HEK293T (cell line): ENCODE results near the gene LCLAT1.

Source experiments
- BHLHE40 ChIP-seq: fragments of 450-650 bp; IDR thresholded peaks from 2 replicates; pipeline ENCODE4 v1.6.1; 2016; ENCODE audit warnings: mild to moderate bottlenecking, moderate library complexity, borderline replicate concordance
- ELF4 ChIP-seq: fragments of 450-650 bp; IDR thresholded peaks from 2 replicates; pipeline ENCODE4 v1.6.1; 2017; ENCODE audit warnings: antibody characterized with exemption
- FOXA1 ChIP-seq: fragments of 450-650 bp; IDR thresholded peaks from 2 replicates; pipeline ENCODE4 v1.6.1; 2016; ENCODE audit warnings: mild to moderate bottlenecking
- FOXK2 ChIP-seq: fragments of 450-650 bp; IDR thresholded peaks from 2 replicates; pipeline ENCODE4 v1.6.1; 2016; ENCODE audit warnings: mild to moderate bottlenecking
- FOXM1 ChIP-seq: fragments of 450-650 bp; IDR thresholded peaks from 2 replicates; pipeline ENCODE4 v1.6.1; 2017; ENCODE audit warnings: mild to moderate bottlenecking, borderline replicate concordance
- L3MBTL2 ChIP-seq: fragments of 450-650 bp; conservative IDR thresholded peaks from 2 replicates; pipeline ENCODE4 v1.6.1; 2016; ENCODE audit warnings: mild to moderate bottlenecking
- NFRKB ChIP-seq: fragments of 450-650 bp; IDR thresholded peaks from 2 replicates; pipeline ENCODE4 v1.6.1; 2016; ENCODE audit warnings: mild to moderate bottlenecking, moderate library complexity
- SP1 ChIP-seq: fragments of 450-650 bp; IDR thresholded peaks from 2 replicates; pipeline ENCODE4 v1.6.1; 2017
- SUZ12 ChIP-seq: fragments of 450-650 bp; IDR thresholded peaks from 2 replicates; pipeline ENCODE4 v1.6.1; 2016; ENCODE audit warnings: mild to moderate bottlenecking

- no peak for TF ChIP-seq FOXM1
- no peak for TF ChIP-seq FOXA1
- TF ChIP-seq FOXK2, result no peak
- TF ChIP-seq L3MBTL2, result no peak
- TF ChIP-seq BHLHE40, result no peak
- TF ChIP-seq NFRKB, result no peak
- TF ChIP-seq SUZ12, result no peak
- no peak for TF ChIP-seq SP1
- TF ChIP-seq ELF4, result no peak
These were observed 230.2 kb downstream of the LCLAT1 start for GRCh38 chr2:30677231-30677630.
